NK-92 treated with Interleukin-12 subunit alpha and Interleukin-12 subunit beta, amount 100 ng/mL, for 24 hours (cell line): ENCODE results near the gene KIF5B.
"Not testable (repeated sequence)": the region's sequence is repeated elsewhere in the genome, so short reads cannot be mapped to it uniquely, and the experiment has no call there.

ENCODE experiments used
- DNase-seq: peaks from one replicate; lab custom pipeline; 2025; lab: John Stamatoyannopoulos, UW

The KIF5B gene

GRCh38 chr10:32007026-32007425 lies 49.2 kb downstream of the KIF5B start:
- no peak for DNase-seq

GRCh38 chr10:32005050-32005449 lies 51.2 kb downstream of the KIF5B start:
- no peak for DNase-seq

GRCh38 chr10:32004161-32004591 lies 52.0 kb downstream of the KIF5B start:
- DNase-seq, result no peak

- no peak for DNase-seq
These were observed 53.7 kb downstream of the KIF5B start for GRCh38 chr10:32002531-32002930.

GRCh38 chr10:32000937-32001336 lies 55.3 kb downstream of the KIF5B start:
- no peak for DNase-seq

- no peak for DNase-seq
These were observed 56.4 kb downstream of the KIF5B start for GRCh38 chr10:31999836-32000235.

GRCh38 chr10:31999070-31999660 lies 57.1 kb downstream of the KIF5B start:
- no peak for DNase-seq

GRCh38 chr10:31994926-31995325 lies 61.3 kb downstream of the KIF5B start:
- DNase-seq, result no peak

GRCh38 chr10:31990937-31991336 lies 65.3 kb downstream of the KIF5B start:
- DNase-seq, result no peak

GRCh38 chr10:31987786-31988185 lies 68.4 kb downstream of the KIF5B start:
- not testable (repeated sequence) for DNase-seq

GRCh38 chr10:31982111-31982510 lies 74.1 kb downstream of the KIF5B start:
- DNase-seq, result no peak

- no peak for DNase-seq
These were observed 75.8 kb downstream of the KIF5B start for GRCh38 chr10:31980471-31980870.

GRCh38 chr10:31979071-31979470 lies 77.2 kb downstream of the KIF5B start:
- not testable (repeated sequence) for DNase-seq

GRCh38 chr10:31978156-31978483 lies 78.1 kb downstream of the KIF5B start:
- no peak for DNase-seq

- DNase-seq, result no peak
These were observed 78.6 kb downstream of the KIF5B start for GRCh38 chr10:31977440-31978155.

- no peak for DNase-seq
These were observed 81.0 kb downstream of the KIF5B start for GRCh38 chr10:31975157-31975765.

GRCh38 chr10:31974434-31975124 lies 81.6 kb downstream of the KIF5B start:
- DNase-seq, result no peak

- no peak for DNase-seq
These were observed 83.6 kb downstream of the KIF5B start for GRCh38 chr10:31972519-31973041.

- not testable (repeated sequence) for DNase-seq
These were observed 86.4 kb downstream of the KIF5B start for GRCh38 chr10:31969847-31970246.

GRCh38 chr10:31963589-31963980 lies 92.6 kb downstream of the KIF5B start:
- DNase-seq, result no peak

GRCh38 chr10:31962826-31963588 lies 93.2 kb downstream of the KIF5B start:
- no peak for DNase-seq
